Spinal cord (tissue), 10 donors: ENCODE results near the gene TCOF1. TPM values are rescaled to one million over a fixed set of nuclear protein-coding genes. Genes with fewer than 3 reads are reported as not detected.

ENCODE experiments used
- DNase-seq, 6 donors: peaks; one replicate each; pipeline versions ENCODE4 v3.0.0 to v3.0.0-alpha.2; 2013 to 2015; ENCODE audit warnings: low spot score in 6 of 6, low read depth in 4 of 6
- H3K27ac ChIP-seq: one replicate; pipeline ENCODE4 v1.5.1; 2013; ENCODE audit warnings: low read depth, low read length, control low read depth
- H3K27me3 ChIP-seq: one replicate; pipeline ENCODE4 v1.6.1; 2013; ENCODE audit warnings: low read length; ENCODE audit not compliant: control insufficient read depth, insufficient read depth
- H3K36me3 ChIP-seq: one replicate; pipeline ENCODE4 v1.6.1; 2013; ENCODE audit warnings: low read length; ENCODE audit not compliant: control insufficient read depth, insufficient read depth
- H3K4me1 ChIP-seq: one replicate; pipeline ENCODE4 v1.6.1; 2013; ENCODE audit warnings: low read length; ENCODE audit not compliant: control insufficient read depth, insufficient read depth
- H3K4me3 ChIP-seq: one replicate; pipeline ENCODE4 v1.5.1; 2013; ENCODE audit warnings: low read depth, low read length, control low read depth
- H3K9me3 ChIP-seq: one replicate; pipeline ENCODE4 v1.6.1; 2013; ENCODE audit warnings: low read length; ENCODE audit not compliant: control insufficient read depth, insufficient read depth
- WGBS: methylation state at CpG from one replicate; pipeline ENCODE4 v1.1.5; 2013; ENCODE audit warnings: missing lambda C conversion rate; ENCODE audit not compliant: insufficient coverage; 5-methylcytosine and 5-hydroxymethylcytosine counted together
- polyA plus RNA-seq, 2 donors: library from polyadenylated mRNA; unstranded; fragments of 120-200 nt; gene quantifications; one replicate each; pipeline ENCODE4 v1.2.1, GENCODE V29; 2013; ENCODE audit not compliant: insufficient read length in 2 of 2
- total RNA-seq, 2 donors: library from RNA; depleted of rRNA in 1 of 2; stranded (reverse); fragments of 120-200 nt in 1 of 2; fragments of >200 nt in 1 of 2; gene quantifications; one replicate each; pipeline versions ENCODE4 v1.2.3 to v1.2.4, GENCODE V29; 2013 to 2014
- donor health status: healthy.

TCOF1 gene
- total and polyA plus RNA-seq, 4 donors: 8.7 to 26.3 (median 22.4) TPM

- H3K4me1 ChIP-seq: no peaks in the 10 kb centered on the region
- DNase-seq: no peak
- no peaks in the 10 kb centered on the region for H3K27me3 ChIP-seq
- no CpG with 5 or more reads among the region's 5 CpGs for WGBS
- H3K9me3 ChIP-seq: no peaks in the 10 kb centered on the region
- no peak overlapping the region for H3K27ac ChIP-seq
- peaks cover 89% of the 10 kb centered on the region for H3K36me3 ChIP-seq
- no peak overlapping the region for H3K4me3 ChIP-seq
These were observed 27.2 kb downstream of the TCOF1 start for GRCh38 chr5:150384701-150385100.

GRCh38 chr5:150386024-150386855 lies 28.7 kb downstream of the TCOF1 start:
- Histone ChIP-seq H3K27me3 (no peaks in the 10 kb centered on the region), H3K4me3 (no peak overlapping the region), H3K9me3 (no peaks in the 10 kb centered on the region), H3K4me1 (no peaks in the 10 kb centered on the region), H3K27ac (no peak overlapping the region), H3K36me3 (peaks cover 88% of the 10 kb centered on the region)
- WGBS: 77% methylated on average over 5 of the region's 15 CpGs
- DNase-seq: no peak

GRCh38 chr5:150389531-150390266 lies 32.2 kb downstream of the TCOF1 start:
- H3K36me3 ChIP-seq: peaks cover 90% of the 10 kb centered on the region
- H3K4me3 ChIP-seq: no peak overlapping the region
- 67% methylated on average over 9 of the region's 13 CpGs for WGBS

GRCh38 chr5:150391064-150391834 lies 33.8 kb downstream of the TCOF1 start:
- H3K4me1 ChIP-seq: no peaks in the 10 kb centered on the region
- no peak overlapping the region for H3K27ac ChIP-seq
- H3K36me3 ChIP-seq: peaks cover 92% of the 10 kb centered on the region
- no peaks in the 10 kb centered on the region for H3K9me3 ChIP-seq
- DNase-seq: no peak
- H3K4me3 ChIP-seq: no peak overlapping the region
- WGBS: 95% methylated on average over 11 of the region's 13 CpGs
- no peaks in the 10 kb centered on the region for H3K27me3 ChIP-seq

More at GRCh38 chr5:150389531-150390266, 32.2 kb downstream of the TCOF1 start:
- Histone ChIP-seq H3K27me3 (no peaks in the 10 kb centered on the region), H3K27ac (no peak overlapping the region), H3K4me1 (no peaks in the 10 kb centered on the region), H3K9me3 (no peaks in the 10 kb centered on the region)
- peak in 1 of 6 donors; percentile 22 for DNase-seq

GRCh38 chr5:150391986-150392385 lies 34.5 kb downstream of the TCOF1 start:
- H3K36me3 ChIP-seq: peaks cover 92% of the 10 kb centered on the region
- H3K27me3 ChIP-seq: no peaks in the 10 kb centered on the region
- no peak overlapping the region for H3K4me3 ChIP-seq
- no peaks in the 10 kb centered on the region for H3K4me1 ChIP-seq
- no peaks in the 10 kb centered on the region for H3K9me3 ChIP-seq
- H3K27ac ChIP-seq: no peak overlapping the region
- no peak for DNase-seq
- 96% methylated on average over 3 of the region's 3 CpGs for WGBS

GRCh38 chr5:150392680-150393079 lies 35.2 kb downstream of the TCOF1 start:
- Histone ChIP-seq H3K36me3 (peaks cover 94% of the 10 kb centered on the region), H3K9me3 (no peaks in the 10 kb centered on the region), H3K4me1 (no peaks in the 10 kb centered on the region), H3K27me3 (no peaks in the 10 kb centered on the region), H3K4me3 (no peak overlapping the region), H3K27ac (no peak overlapping the region)
- 93% methylated on average over 5 of the region's 7 CpGs for WGBS
- no peak for DNase-seq

- WGBS: 88% methylated on average over 2 of the region's 3 CpGs
- Histone ChIP-seq H3K27ac (no peak overlapping the region), H3K27me3 (no peaks in the 10 kb centered on the region), H3K9me3 (no peaks in the 10 kb centered on the region), H3K4me1 (no peaks in the 10 kb centered on the region), H3K4me3 (no peak overlapping the region), H3K36me3 (peaks cover 94% of the 10 kb centered on the region)
- DNase-seq: no peak
These were observed 35.7 kb downstream of the TCOF1 start for GRCh38 chr5:150393096-150393645.

GRCh38 chr5:150394131-150394530 lies 36.6 kb downstream of the TCOF1 start:
- 80% methylated on average over 2 of the region's 3 CpGs for WGBS
- no peak overlapping the region for H3K27ac ChIP-seq
- H3K9me3 ChIP-seq: no peaks in the 10 kb centered on the region
- H3K27me3 ChIP-seq: no peaks in the 10 kb centered on the region
- DNase-seq: no peak
- H3K4me3 ChIP-seq: no peak overlapping the region
- H3K4me1 ChIP-seq: no peaks in the 10 kb centered on the region
- H3K36me3 ChIP-seq: peaks cover 97% of the 10 kb centered on the region

- Histone ChIP-seq H3K4me3 (no peak overlapping the region), H3K4me1 (no peaks in the 10 kb centered on the region), H3K36me3 (peaks cover 97% of the 10 kb centered on the region), H3K27ac (no peak overlapping the region), H3K9me3 (no peaks in the 10 kb centered on the region), H3K27me3 (no peaks in the 10 kb centered on the region)
- WGBS: 83% methylated on average over 5 of the region's 13 CpGs
- no peak for DNase-seq
These were observed 37.6 kb downstream of the TCOF1 start for GRCh38 chr5:150394912-150395687.
